ENCODE data around the gene SMC1A. TPM values are rescaled to one million over a fixed set of nuclear protein-coding genes. Genes with fewer than 3 reads are reported as not detected.

Gene SMC1A
- total RNA-seq, 1 donor from 2014 or later: 35.9 TPM

DNA sequence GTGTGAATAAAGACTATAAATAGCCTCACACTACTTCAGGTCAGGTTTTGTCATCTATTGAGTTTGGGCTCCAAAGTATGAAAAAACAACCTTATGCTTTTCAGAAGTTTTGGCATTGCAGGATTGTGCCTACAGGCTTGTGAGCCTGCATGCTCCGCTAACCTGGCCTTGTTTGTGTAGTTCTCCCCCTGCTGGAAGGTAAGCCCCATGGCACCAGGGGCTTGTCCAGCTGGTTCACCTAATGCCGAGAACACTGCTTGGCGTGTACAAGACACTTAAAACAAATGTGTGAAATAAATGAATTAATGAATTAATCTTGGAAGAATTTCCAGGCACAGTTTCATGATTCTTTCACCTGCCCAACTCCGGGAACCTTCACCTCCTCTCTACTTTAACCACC is 13.5 kb upstream of the SMC1A start:
- no peak overlapping the region for H3K4me3 ChIP-seq
- TF ChIP-seq, protein P1, sequence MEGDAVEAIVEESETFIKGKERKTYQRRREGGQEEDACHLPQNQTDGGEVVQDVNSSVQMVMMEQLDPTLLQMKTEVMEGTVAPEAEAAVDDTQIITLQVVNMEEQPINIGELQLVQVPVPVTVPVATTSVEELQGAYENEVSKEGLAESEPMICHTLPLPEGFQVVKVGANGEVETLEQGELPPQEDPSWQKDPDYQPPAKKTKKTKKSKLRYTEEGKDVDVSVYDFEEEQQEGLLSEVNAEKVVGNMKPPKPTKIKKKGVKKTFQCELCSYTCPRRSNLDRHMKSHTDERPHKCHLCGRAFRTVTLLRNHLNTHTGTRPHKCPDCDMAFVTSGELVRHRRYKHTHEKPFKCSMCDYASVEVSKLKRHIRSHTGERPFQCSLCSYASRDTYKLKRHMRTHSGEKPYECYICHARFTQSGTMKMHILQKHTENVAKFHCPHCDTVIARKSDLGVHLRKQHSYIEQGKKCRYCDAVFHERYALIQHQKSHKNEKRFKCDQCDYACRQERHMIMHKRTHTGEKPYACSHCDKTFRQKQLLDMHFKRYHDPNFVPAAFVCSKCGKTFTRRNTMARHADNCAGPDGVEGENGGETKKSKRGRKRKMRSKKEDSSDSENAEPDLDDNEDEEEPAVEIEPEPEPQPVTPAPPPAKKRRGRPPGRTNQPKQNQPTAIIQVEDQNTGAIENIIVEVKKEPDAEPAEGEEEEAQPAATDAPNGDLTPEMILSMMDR (IDR thresholded peaks at IDR 0.05; ENCODE audit: borderline replicate concordance): peak; percentile 72
- intact Hi-C loops (cut with micrococcal nuclease): no loop called here
- H3K36me3 ChIP-seq: peaks cover 14% of the 10 kb centered on the region
- H3K27ac ChIP-seq (replicated peaks): no peak overlapping the region
- H3K27me3 ChIP-seq (ENCODE audit: low read depth): no peaks in the 10 kb centered on the region
- peak; percentile 36 for DNase-seq
- no peaks in the 10 kb centered on the region for H3K9me3 ChIP-seq (replicated peaks)
- H3K4me1 ChIP-seq: peaks cover 18% of the 10 kb centered on the region

DNA sequence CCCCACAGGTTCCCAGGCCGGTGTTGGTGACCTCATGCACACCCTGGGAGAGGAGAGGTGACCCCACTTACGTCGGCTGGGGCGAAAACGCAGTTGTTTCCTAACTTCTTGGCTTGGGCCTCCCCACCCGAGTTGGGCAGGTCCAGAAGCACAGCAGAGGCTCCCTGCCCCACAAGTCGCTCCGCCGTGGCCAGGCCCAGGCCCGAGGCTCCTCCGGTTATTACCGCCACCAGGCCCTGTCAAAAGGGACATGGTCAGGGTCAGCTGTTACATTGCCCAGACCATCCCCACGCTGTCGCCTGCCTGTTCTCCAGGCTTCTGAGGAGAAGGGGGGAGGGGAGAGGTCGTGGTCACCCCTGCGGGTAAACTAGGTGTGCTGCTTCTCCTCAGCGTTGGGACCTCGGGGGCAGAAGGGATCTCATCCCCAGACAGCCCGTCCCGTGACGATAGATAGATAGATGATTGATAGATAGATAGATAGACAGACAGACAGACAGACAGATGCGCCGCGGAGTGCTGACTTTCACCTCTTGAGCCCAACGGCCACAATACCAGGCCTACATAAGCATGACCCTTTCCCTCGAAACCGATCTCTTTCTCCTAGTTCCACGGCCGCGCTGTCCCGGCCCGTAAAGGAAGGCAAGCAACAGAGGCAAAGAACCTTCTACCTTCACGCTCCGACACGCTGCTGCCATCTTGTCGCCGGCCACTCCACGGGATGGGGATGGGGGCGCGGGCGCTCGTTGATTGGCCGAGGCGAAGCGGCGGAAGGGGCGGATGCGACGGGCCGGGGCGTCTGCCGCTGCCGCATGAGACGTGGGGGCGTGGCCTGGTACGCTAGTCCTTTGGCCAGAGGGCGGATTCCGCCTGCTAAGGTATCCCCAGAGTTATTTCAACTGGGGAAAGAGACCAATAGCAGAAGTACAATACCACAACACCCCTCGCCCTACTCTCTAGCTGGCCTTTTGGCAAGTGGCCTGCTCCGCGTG is 11.5 kb upstream of the SMC1A start, which contains the start of gene HSD17B10:
Gene HSD17B10 (minus strand): TSS at position 720 of the 989 bp plus-strand sequence. CDS start 25 bp downstream, at position 695.
- Histone ChIP-seq H3K27me3 (ENCODE audit: low read depth) (no peaks in the 10 kb centered on the region), H3K9me3 (replicated peaks) (no peaks in the 10 kb centered on the region), H3K27ac (replicated peaks) (peak within 1 kb of the TSS; percentile 77), H3K4me3 (peak within 1 kb of the TSS; percentile 76), H3K4me1 (peaks cover 8% of the 10 kb centered on the region), H3K36me3 (peaks cover 19% of the 10 kb centered on the region)
- intact Hi-C loops (cut with micrococcal nuclease): no loop called here
- TF ChIP-seq, protein P1 (IDR thresholded peaks at IDR 0.05; ENCODE audit: borderline replicate concordance): no peak
- DNase-seq: peak; percentile 90

DNA sequence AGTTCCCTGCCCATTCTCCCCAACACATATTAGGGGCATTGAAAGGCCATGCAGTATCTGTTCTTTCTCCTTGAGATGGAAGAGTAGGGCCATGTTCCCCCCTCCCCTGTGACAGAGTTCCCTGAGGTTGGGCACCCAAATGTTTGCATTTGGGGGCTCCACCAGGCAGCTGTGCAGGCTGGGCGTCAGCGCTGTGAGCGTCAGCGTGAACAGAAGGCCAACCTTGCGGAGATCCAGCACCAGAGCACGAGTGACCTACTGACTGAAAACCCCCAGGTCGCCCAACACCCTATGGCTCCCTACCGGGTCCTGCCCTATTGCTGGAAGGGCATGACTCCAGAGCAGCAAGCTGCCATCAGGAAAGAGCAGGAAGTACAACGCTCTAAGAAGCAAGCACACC is 7.8 kb upstream of the SMC1A start:
- Histone ChIP-seq H3K4me1 (peaks cover 8% of the 10 kb centered on the region), H3K4me3 (no peak overlapping the region), H3K27ac (replicated peaks) (no peak overlapping the region), H3K27me3 (ENCODE audit: low read depth) (no peaks in the 10 kb centered on the region), H3K36me3 (peaks cover 19% of the 10 kb centered on the region), H3K9me3 (replicated peaks) (no peaks in the 10 kb centered on the region)
- intact Hi-C loops (cut with micrococcal nuclease): no loop called here
- TF ChIP-seq, protein P1 (IDR thresholded peaks at IDR 0.05; ENCODE audit: borderline replicate concordance): no peak
- no peak for DNase-seq

DNA sequence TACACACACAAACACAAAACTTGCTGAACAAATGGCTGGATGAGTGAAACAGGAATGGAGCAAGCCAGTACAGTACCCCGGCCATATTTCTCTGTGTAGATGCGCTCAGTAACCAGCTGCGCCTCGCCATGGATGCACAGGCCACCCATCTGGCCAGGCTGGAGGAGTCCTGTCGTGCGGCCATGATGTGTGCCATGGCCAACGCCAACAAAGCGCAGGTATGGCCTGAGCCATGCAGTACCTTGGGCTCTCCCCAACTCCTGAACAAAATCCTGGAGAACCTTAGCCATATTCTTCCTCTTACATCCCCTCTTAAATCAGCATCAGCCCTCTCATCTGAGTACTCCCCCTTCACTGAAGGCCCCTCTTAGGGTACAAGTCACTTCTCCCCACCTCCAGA is 7.3 kb upstream of the SMC1A start:
- Histone ChIP-seq H3K27ac (replicated peaks) (no peak overlapping the region), H3K27me3 (ENCODE audit: low read depth) (no peaks in the 10 kb centered on the region), H3K36me3 (peaks cover 19% of the 10 kb centered on the region), H3K9me3 (replicated peaks) (no peaks in the 10 kb centered on the region), H3K4me3 (no peak overlapping the region), H3K4me1 (peaks cover 8% of the 10 kb centered on the region)
- TF ChIP-seq, protein P1 (IDR thresholded peaks at IDR 0.05; ENCODE audit: borderline replicate concordance): no peak
- no peak for DNase-seq
- intact Hi-C loops (cut with micrococcal nuclease): no loop called here

DNA sequence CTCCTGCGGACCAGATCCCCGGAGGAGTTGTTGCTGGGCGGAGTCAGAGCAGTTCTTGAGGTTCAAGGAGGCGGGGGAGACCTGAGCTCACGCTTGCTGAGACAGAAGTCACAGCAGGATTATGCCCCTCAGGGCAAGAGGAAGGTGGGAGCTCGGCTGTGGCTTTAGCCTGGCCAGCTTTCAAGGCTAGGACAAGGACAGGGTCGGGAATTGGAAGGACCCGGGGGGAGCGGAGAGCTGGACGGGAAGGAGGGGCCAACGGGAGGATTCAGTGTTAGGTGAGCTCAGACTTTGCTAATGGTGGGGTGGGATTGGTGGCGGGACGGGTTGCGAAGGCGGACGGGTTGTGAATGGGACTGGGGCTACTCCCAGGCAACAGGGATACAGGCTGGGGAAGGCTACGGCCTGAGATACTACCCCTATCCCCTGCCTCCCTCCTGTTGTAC is 430 bp upstream of the SMC1A start, which contains the start of gene RIBC1:
Gene RIBC1 (plus strand): TSS at position 13 of the 446 bp plus-strand sequence. CDS start 3,404 bp downstream, outside the sequence.
- intact Hi-C loops (cut with micrococcal nuclease): no loop called here
- no peak for DNase-seq
- H3K36me3 ChIP-seq: no peaks in the 10 kb centered on the region
- TF ChIP-seq, protein P1 (IDR thresholded peaks at IDR 0.05; ENCODE audit: borderline replicate concordance): no peak
- peak within 1 kb of the TSS; percentile 76 for H3K4me3 ChIP-seq
- no peaks in the 10 kb centered on the region for H3K27me3 ChIP-seq (ENCODE audit: low read depth)
- H3K27ac ChIP-seq (replicated peaks): peak within 1 kb of the TSS; percentile 93
- no peaks in the 10 kb centered on the region for H3K9me3 ChIP-seq (replicated peaks)
- H3K4me1 ChIP-seq: peaks cover 24% of the 10 kb centered on the region

Data from left ventricle myocardium inferior (tissue), 1 donor.